Muscle of leg (tissue), 11 donors: ENCODE results near the gene WIPF2. TPM values are rescaled to one million over a fixed set of nuclear protein-coding genes. Genes with fewer than 3 reads are reported as not detected.
A peak's percentile ranks its signal among the peaks of the same experiment; 100 is the strongest.

Source experiments
- DNase-seq: peaks from one replicate; pipeline ENCODE4 v3.0.0; 2013
- H3K27ac ChIP-seq: one replicate; pipeline ENCODE4 v1.5.1; 2013; ENCODE audit warnings: mild to moderate bottlenecking, low read length, control low read depth
- H3K27me3 ChIP-seq: one replicate; pipeline ENCODE4 v1.6.1; 2013; ENCODE audit warnings: low read length; ENCODE audit not compliant: control insufficient read depth, insufficient read depth
- H3K36me3 ChIP-seq: one replicate; pipeline ENCODE4 v1.6.1; 2013; ENCODE audit warnings: low read length; ENCODE audit not compliant: control insufficient read depth, insufficient read depth
- H3K4me1 ChIP-seq: one replicate; pipeline ENCODE4 v1.6.1; 2013; ENCODE audit warnings: low read length; ENCODE audit not compliant: control insufficient read depth, insufficient read depth
- H3K4me3 ChIP-seq: one replicate; pipeline ENCODE4 v1.5.1; 2013; ENCODE audit warnings: low read length, control low read depth
- H3K9me3 ChIP-seq: replicated peaks from 2 replicates; pipeline ENCODE4 v1.6.1; 2013; ENCODE audit warnings: low read depth, low read length; ENCODE audit not compliant: control insufficient read depth
- WGBS: methylation state at CpG from one replicate; pipeline ENCODE4 v1.1.5; 2013; ENCODE audit warnings: missing lambda C conversion rate; ENCODE audit not compliant: insufficient coverage; 5-methylcytosine and 5-hydroxymethylcytosine counted together
- polyA plus RNA-seq, 8 donors: library from polyadenylated mRNA; unstranded; fragments of 120-200 nt; gene quantifications; one replicate each; pipeline versions ENCODE4 v1.2.1 to v1.2.3, GENCODE V29; 2013; ENCODE audit warnings: inconsistent platforms in 1 of 8, low replicate concordance in 1 of 8; ENCODE audit not compliant: insufficient read length in 8 of 8, insufficient read depth in 1 of 8
- total RNA-seq: library from RNA; stranded (reverse); fragments of 120-200 nt; gene quantifications from one replicate; pipeline ENCODE4 v1.2.4, GENCODE V29; 2013

Gene WIPF2
- total and polyA plus RNA-seq, 9 donors: 4.6 to 18.0 (median 14.4) TPM

- Histone ChIP-seq H3K27me3 (no peaks in the 10 kb centered on the region), H3K4me1 (no peaks in the 10 kb centered on the region), H3K9me3 (no peaks in the 10 kb centered on the region), H3K27ac (no peak overlapping the region), H3K36me3 (no peaks in the 10 kb centered on the region), H3K4me3 (no peak overlapping the region)
- DNase-seq: no peak
- WGBS: 90% methylated on average over 2 of the region's 4 CpGs
Observed at GRCh38 chr17:40244255-40244654, 25.2 kb downstream of the WIPF2 start.

GRCh38 chr17:40247926-40248495 lies 28.9 kb downstream of the WIPF2 start:
- 60% methylated on average over 1 of the region's 7 CpGs for WGBS
- Histone ChIP-seq H3K36me3 (no peaks in the 10 kb centered on the region), H3K27ac (no peak overlapping the region), H3K27me3 (no peaks in the 10 kb centered on the region), H3K4me1 (no peaks in the 10 kb centered on the region), H3K4me3 (no peak overlapping the region), H3K9me3 (no peaks in the 10 kb centered on the region)
- no peak for DNase-seq

- no peaks in the 10 kb centered on the region for H3K9me3 ChIP-seq
- no CpG with 5 or more reads among the region's 1 CpG for WGBS
- H3K4me1 ChIP-seq: no peaks in the 10 kb centered on the region
- DNase-seq: no peak
- no peaks in the 10 kb centered on the region for H3K27me3 ChIP-seq
- no peak overlapping the region for H3K4me3 ChIP-seq
- H3K36me3 ChIP-seq: no peaks in the 10 kb centered on the region
- no peak overlapping the region for H3K27ac ChIP-seq
Observed at GRCh38 chr17:40248507-40248906, 29.4 kb downstream of the WIPF2 start.

DNA sequence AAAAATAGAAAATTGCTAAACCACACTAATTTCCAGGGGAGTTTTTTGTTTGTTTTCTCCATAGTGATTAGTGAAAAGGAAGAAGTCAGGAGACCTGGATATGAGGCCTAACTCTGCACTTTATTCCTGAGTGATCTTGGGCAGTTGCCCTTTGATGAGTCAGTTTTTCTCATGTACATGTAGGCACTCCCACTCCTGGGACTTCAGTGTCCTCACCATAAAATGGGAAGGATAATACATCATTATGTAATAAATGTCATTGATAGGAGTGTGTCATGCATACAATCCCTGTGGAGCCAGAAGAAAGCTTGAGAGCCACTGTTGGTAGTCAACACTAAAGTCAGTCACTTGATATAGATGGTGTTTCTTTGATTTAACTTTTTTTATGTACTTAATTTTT lies 32.5 kb downstream of the WIPF2 start:
- Histone ChIP-seq H3K9me3 (no peaks in the 10 kb centered on the region), H3K27ac (peak overlapping the region; percentile 42)

GRCh38 chr17:40253565-40253964 lies 34.5 kb downstream of the WIPF2 start:
- H3K27me3 ChIP-seq: no peaks in the 10 kb centered on the region
- peaks cover 15% of the 10 kb centered on the region for H3K36me3 ChIP-seq
- no CpG with 5 or more reads among the region's 3 CpGs for WGBS
- no peak overlapping the region for H3K27ac ChIP-seq
- no peak overlapping the region for H3K4me3 ChIP-seq
- no peak for DNase-seq
- no peaks in the 10 kb centered on the region for H3K4me1 ChIP-seq
- H3K9me3 ChIP-seq: no peaks in the 10 kb centered on the region

More for the DNA sequence above, 32.5 kb downstream of the WIPF2 start:
- no peaks in the 10 kb centered on the region for H3K4me1 ChIP-seq
- no peaks in the 10 kb centered on the region for H3K27me3 ChIP-seq
- peaks cover under 1% of the 10 kb centered on the region for H3K36me3 ChIP-seq
- H3K4me3 ChIP-seq: no peak overlapping the region
- DNase-seq: peak; percentile 90

GRCh38 chr17:40259505-40259904 lies 40.4 kb downstream of the WIPF2 start:
- WGBS: no CpG with 5 or more reads among the region's 2 CpGs

DNA sequence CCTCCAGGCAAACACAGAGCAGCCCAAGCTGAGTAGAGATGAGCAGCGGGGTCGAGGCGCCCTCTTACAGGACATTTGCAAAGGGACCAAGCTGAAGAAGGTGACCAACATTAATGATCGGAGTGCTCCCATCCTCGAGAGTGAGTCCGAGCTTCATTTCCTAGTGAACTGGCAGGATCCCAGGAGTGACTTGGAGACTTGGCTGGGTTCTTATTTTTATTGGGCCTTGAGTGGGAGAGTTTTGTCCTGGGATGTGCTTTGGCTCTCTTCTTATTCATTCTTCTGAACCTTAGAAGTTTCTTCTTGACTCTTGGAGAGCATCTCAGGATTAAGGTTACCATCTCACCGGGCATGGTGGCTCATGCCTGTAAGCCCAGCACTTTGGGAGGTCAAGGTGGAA lies 41.4 kb downstream of the WIPF2 start:
- H3K4me3 ChIP-seq: no peak overlapping the region
- WGBS: 81% methylated on average over 7 of the region's 7 CpGs
- H3K4me1 ChIP-seq: no peaks in the 10 kb centered on the region
- no peak overlapping the region for H3K27ac ChIP-seq
- no peaks in the 10 kb centered on the region for H3K9me3 ChIP-seq
- H3K27me3 ChIP-seq: no peaks in the 10 kb centered on the region
- H3K36me3 ChIP-seq: peaks cover 56% of the 10 kb centered on the region
- DNase-seq: peak; percentile 31

More at GRCh38 chr17:40259505-40259904, 40.4 kb downstream of the WIPF2 start:
- H3K36me3 ChIP-seq: peaks cover 48% of the 10 kb centered on the region
- no peaks in the 10 kb centered on the region for H3K4me1 ChIP-seq
- DNase-seq: no peak
- H3K27me3 ChIP-seq: no peaks in the 10 kb centered on the region
- no peak overlapping the region for H3K4me3 ChIP-seq
- no peak overlapping the region for H3K27ac ChIP-seq
- no peaks in the 10 kb centered on the region for H3K9me3 ChIP-seq

- Histone ChIP-seq H3K4me3 (no peak overlapping the region), H3K9me3 (no peaks in the 10 kb centered on the region), H3K4me1 (no peaks in the 10 kb centered on the region), H3K36me3 (peaks cover 57% of the 10 kb centered on the region), H3K27me3 (no peaks in the 10 kb centered on the region), H3K27ac (no peak overlapping the region)
- DNase-seq: no peak
- 88% methylated on average over 10 of the region's 21 CpGs for WGBS
Observed at GRCh38 chr17:40264458-40265185, 45.5 kb downstream of the WIPF2 start.

GRCh38 chr17:40265337-40265736 lies 46.2 kb downstream of the WIPF2 start:
- no peak for DNase-seq
- H3K27ac ChIP-seq: no peak overlapping the region
- H3K4me3 ChIP-seq: no peak overlapping the region
- H3K9me3 ChIP-seq: no peaks in the 10 kb centered on the region
- WGBS: 91% methylated on average over 5 of the region's 5 CpGs
- peaks cover 59% of the 10 kb centered on the region for H3K36me3 ChIP-seq
- H3K27me3 ChIP-seq: no peaks in the 10 kb centered on the region
- H3K4me1 ChIP-seq: no peaks in the 10 kb centered on the region

- no peak for DNase-seq
- Histone ChIP-seq H3K36me3 (peaks cover 58% of the 10 kb centered on the region), H3K27ac (no peak overlapping the region), H3K9me3 (no peaks in the 10 kb centered on the region), H3K4me3 (no peak overlapping the region), H3K27me3 (no peaks in the 10 kb centered on the region), H3K4me1 (no peaks in the 10 kb centered on the region)
- WGBS: 89% methylated on average over 6 of the region's 6 CpGs
Observed at GRCh38 chr17:40266882-40267281, 47.8 kb downstream of the WIPF2 start.
